ENCODE results near the gene PNPLA8. TPM values are rescaled to one million over a fixed set of nuclear protein-coding genes. Genes with fewer than 3 reads are reported as not detected.

The PNPLA8 gene
- total RNA-seq, 4 donors from 2014 or later: 49.7 to 86.3 (median 61.9) TPM

DNA sequence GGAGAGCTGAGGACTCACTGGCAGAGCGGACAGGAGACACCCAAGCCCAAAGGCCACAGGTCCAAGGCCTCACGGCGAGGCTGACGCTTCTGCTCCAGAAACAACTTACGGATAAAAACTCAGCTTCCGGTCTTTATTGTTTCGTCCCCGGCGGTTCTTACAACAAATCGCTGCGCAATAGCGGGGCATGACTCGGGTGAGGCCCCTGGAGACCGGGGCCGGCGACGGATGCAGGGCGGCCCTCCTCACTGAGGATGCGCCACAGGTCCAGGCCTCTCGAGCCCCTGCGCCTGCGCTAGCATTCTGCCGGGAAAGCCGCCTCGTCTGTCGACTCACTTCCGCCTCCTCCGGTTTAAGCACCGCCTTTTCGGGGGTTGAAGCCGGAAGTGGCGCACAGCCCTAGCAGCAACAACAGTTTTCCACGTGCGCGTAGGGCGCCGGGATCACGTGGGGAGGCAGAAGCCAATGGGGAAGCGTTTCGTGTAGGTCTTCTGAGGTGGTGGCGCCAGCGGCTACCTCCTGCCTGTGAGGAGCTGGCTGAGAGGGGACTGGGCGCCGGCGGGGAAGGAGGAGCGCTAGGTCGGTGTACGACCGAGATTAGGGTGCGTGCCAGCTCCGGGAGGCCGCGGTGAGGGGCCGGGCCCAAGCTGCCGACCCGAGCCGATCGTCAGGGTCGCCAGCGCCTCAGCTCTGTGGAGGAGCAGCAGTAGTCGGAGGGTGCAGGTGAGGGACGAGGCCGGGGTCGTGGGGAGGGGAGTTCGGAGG, 43.6 kb upstream of the PNPLA8 start, which contains the start of the genes DNAJB9 and THAP5:
DNAJB9 (plus strand) TSS at position 494 of the 765 bp plus-strand sequence. CDS start 1,853 bp downstream, outside the sequence.
THAP5 (minus strand) TSS at position 326 of the 765 bp plus-strand sequence; CDS start at position 189, 137 bp downstream.
- TF ChIP-seq POLR2A (IDR thresholded peaks at IDR 0.05) (peak; percentile 98 to 99), CTCF (IDR thresholded peaks at IDR 0.05 in 4 of 5, conservative IDR thresholded peaks at IDR 0.05 in 1 of 5) (no peak)
- H3K9me3 ChIP-seq: no peaks in the 10 kb centered on the region
- peaks cover 38 to 58% of the 10 kb centered on the region in 2 donors for H3K4me1 ChIP-seq
- ATAC-seq (peak; percentile 93 to 95), DNase-seq (peak; percentile 99)
- intact Hi-C loops (cut with DNase I; ENCODE audit: low total_unique reads) (loop anchor here (1.0 to 5.0 kb wide), 3 partner anchors 43 to 1401 kb away; partner anchors contain the start of genes BCAP29, HBP1 and PNPLA8), in situ Hi-C loops (cut with MboI; ENCODE audit: low sequenced_read_pairs in 4 of 4) (loop anchor here (5.0 kb wide), 2 partner anchors 42 to 47 kb away; partner anchors contain the start of gene PNPLA8 (in 3 of the 4))
- H3K36me3 ChIP-seq: peaks cover 0 to 28% of the 10 kb centered on the region in 2 donors
- H3K27ac ChIP-seq: peak within 1 kb of the TSS; percentile 86 to 99 (median 96)
- peak within 1 kb of the TSS; percentile 58 to 95 (median 84) for H3K4me3 ChIP-seq
- H3K27me3 ChIP-seq: no peaks in the 10 kb centered on the region

GRCh38 chr7:108568801-108569380, 43.0 kb upstream of the PNPLA8 start:
- intact Hi-C loops (cut with DNase I; ENCODE audit: low total_unique reads) (loop anchor here (1.0 to 5.0 kb wide), 3 partner anchors 43 to 1400 kb away; partner anchors contain the start of genes BCAP29, HBP1 and PNPLA8), in situ Hi-C loops (cut with MboI; ENCODE audit: low sequenced_read_pairs in 4 of 4) (loop anchor here in 1 of 4 donors (5.0 kb wide), 1 partner anchor 42 kb away; the partner anchor contains the start of gene PNPLA8)
- no peak for TF ChIP-seq POLR2A (IDR thresholded peaks at IDR 0.05)
- TF ChIP-seq CTCF (IDR thresholded peaks at IDR 0.05 in 4 of 5, conservative IDR thresholded peaks at IDR 0.05 in 1 of 5): no peak
- Histone ChIP-seq H3K36me3 (peaks cover 0 to 28% of the 10 kb centered on the region in 2 donors), H3K27ac (peak overlapping the region; percentile 86 to 99 (median 96)), H3K4me3 (peak overlapping the region; percentile 58 to 95 (median 76)), H3K27me3 (no peaks in the 10 kb centered on the region), H3K4me1 (peaks cover 38 to 53% of the 10 kb centered on the region in 2 donors), H3K9me3 (no peaks in the 10 kb centered on the region)
- ATAC-seq (no peak), DNase-seq (no peak)

GRCh38 chr7:108565987-108566386, 40.1 kb upstream of the PNPLA8 start:
- intact Hi-C loops (cut with DNase I; ENCODE audit: low total_unique reads) (loop anchor here (5.0 kb wide), 1 partner anchor 984 kb away; the partner anchor contains the start of gene BCAP29), in situ Hi-C loops (cut with MboI; ENCODE audit: low sequenced_read_pairs in 4 of 4) (loop anchor here in 1 of 4 donors (5.0 kb wide), 1 partner anchor 39 kb away; the partner anchor contains the start of gene PNPLA8)
- TF ChIP-seq POLR2A (IDR thresholded peaks at IDR 0.05) (no peak), CTCF (IDR thresholded peaks at IDR 0.05 in 4 of 5, conservative IDR thresholded peaks at IDR 0.05 in 1 of 5) (no peak)
- Histone ChIP-seq H3K27ac (no peak overlapping the region), H3K4me1 (peaks cover 24 to 37% of the 10 kb centered on the region in 2 donors), H3K9me3 (no peaks in the 10 kb centered on the region), H3K36me3 (peaks cover 0 to 17% of the 10 kb centered on the region in 2 donors), H3K4me3 (no peak overlapping the region), H3K27me3 (no peaks in the 10 kb centered on the region)
- no peak for ATAC-seq
- no peak for DNase-seq

GRCh38 chr7:108561047-108561619, 35.2 kb upstream of the PNPLA8 start:
- intact Hi-C loops (cut with DNase I; ENCODE audit: low total_unique reads): no loop called here
- DNase-seq: no peak
- ATAC-seq: peak; percentile 89 to 94

More at GRCh38 chr7:108561047-108561619, 35.2 kb upstream of the PNPLA8 start:
- Histone ChIP-seq H3K27me3 (no peaks in the 10 kb centered on the region), H3K27ac (peak overlapping the region; percentile 49 to 80 (median 68)), H3K4me1 (peaks cover 0 to 18% of the 10 kb centered on the region in 2 donors), H3K4me3 (no peak overlapping the region), H3K9me3 (no peaks in the 10 kb centered on the region), H3K36me3 (peaks cover 0 to 20% of the 10 kb centered on the region in 2 donors)
- in situ Hi-C loops (cut with MboI; ENCODE audit: low sequenced_read_pairs in 4 of 4): no loop called here
- TF ChIP-seq CTCF (IDR thresholded peaks at IDR 0.05 in 4 of 5, conservative IDR thresholded peaks at IDR 0.05 in 1 of 5) (no peak), POLR2A (IDR thresholded peaks at IDR 0.05) (no peak)
